GM19193 (cell line): ENCODE data around the gene MYL7.
A peak's percentile ranks its signal among the peaks of the same experiment; 100 is the strongest.

Experiments used
- POLR2A ChIP-seq: IDR thresholded peaks from 4 replicates; pipeline ENCODE4 v1.6.1; 2011; ENCODE audit not compliant: insufficient read depth, insufficient read length; ENCODE audit errors: extremely low read depth

Gene MYL7

DNA sequence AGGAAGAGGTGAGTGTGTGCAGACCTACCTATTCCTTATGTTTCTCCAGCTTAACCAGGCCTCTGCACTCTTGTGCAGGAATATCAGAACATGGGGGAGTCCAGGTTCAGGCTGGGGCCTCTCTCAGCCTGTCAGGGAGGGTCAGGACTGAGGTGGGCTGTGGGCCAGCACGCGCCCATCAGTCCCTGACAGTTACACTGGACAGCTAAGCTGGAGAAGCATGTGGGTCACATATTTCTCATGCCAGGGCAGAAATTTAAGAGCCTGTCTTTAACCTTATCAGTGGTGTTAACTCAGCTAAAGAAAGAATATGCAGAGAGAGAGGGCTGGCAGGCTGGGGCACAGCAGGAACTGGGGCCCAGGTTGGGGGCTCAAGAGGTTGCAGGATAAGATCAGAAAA lies 9.1 kb downstream of the MYL7 start:
- TF ChIP-seq POLR2A = no peak

DNA sequence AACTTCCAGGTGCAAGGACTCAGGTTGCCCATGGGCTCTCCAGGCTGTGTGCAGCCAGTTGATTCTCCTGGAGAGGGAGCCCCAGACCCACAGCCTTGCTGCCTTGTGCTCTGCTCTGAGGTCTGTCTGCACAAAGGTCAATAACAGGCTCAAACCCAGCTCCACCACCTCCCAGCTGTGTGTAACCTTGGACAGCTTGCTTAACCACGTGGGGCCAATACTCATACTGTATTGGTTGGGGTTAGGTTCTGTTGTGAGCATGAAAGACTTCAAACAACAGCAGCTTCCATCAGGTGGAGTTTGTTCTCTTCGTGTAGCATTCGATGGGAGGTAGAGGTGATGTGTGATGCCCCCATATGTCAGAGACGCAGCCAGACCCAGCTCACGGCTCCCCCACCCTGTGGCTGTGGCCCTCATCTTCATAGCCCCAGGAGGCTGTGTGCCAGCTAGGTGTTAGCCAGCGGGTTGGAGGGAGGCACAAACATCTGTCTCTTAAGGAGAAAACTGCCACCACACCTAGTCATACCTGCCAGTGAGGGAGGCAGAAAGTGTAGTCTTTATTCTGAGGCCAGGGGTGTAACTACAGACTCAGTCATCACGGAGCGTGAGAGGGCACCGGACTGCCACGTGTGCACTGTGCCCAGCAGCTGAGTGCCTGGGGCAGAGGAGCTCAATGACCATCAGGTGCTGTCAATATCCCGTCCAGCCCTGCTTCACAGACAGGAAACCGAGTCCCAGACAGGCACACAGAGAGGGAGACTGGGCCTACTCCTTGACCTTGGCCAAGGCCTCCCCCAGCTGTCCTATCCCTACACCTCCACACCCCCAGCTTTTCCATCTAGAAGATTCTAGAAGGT lies 9.7 kb downstream of the MYL7 start:
- TF ChIP-seq POLR2A = no peak

DNA sequence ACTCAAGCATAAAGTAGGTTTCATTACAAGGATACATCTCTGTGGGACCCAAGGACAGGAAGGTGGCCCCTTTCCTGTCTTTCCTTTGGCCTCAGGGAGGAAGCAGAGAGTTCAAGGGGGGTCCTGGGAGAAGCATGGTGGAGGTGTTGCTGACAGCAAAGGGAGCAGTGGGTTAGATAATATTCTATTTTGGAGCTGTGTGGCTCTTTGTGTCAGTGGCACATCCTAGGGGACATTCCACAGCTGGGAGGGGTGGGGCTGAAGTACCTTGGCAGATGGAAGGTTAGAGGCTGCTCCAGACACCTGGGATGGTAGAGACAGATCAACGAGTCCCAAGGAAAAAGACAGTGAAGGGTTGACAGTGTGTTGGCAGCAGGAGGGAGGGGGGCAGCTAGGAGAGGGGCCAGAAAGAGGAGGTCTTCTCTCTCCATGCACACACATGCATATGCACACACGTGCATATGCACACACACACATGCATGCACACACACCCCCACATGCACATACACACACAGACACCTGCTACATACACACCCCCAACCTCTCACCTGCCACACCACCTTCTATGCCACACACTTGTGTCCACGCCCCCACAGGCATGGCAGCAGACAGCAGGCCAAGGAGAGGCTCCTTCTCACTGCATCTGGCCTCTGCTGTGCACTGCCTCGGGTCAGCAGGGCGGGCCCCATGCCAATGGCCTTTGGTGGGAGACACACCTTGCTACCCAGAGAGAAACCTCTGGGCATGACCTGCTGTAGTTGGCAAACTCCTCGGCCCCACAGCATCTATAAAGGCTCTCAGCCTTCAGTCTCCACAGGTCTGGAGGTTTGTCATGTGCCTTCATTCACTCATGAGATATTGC lies 12.2 kb downstream of the MYL7 start:
- TF ChIP-seq POLR2A = no peak

DNA sequence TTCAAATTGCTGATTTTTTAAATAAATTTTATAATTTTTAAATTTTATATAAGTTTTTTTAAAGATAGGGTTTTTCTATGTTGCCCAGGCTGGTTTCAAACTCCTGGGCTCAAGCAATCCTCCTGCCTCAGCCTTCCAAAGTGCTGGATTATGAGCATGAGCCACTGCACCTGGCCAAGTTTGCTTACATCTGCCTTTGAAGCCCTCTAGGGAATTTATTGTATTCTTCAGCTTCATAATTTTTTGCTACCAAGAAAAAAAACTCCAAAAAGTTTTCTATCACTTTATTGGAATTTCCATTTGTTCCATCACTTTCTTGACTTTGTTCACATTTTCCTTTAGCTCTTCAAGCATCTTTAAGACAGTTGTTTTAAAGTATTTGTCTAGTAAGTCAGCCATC lies 14.0 kb downstream of the MYL7 start:
- TF ChIP-seq POLR2A = no peak

DNA sequence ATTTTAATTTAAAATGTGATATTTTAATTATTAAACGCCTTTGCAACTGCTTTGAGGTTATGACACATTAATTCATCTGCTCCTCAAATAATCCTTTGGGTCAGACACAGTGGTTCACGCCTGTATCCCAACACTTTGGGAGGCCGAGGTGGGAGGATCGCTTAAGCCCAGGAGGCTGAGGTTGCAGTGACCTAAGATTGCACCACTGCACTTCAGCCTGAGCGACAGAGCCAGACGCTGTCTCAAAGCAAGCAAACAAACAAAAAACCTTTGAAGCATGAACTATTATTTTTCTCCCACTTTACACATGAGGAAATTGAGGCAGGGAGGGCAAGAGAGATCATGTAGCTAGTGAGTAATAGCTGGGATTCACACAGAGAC lies 16.3 kb downstream of the MYL7 start:
- no peak for TF ChIP-seq POLR2A

DNA sequence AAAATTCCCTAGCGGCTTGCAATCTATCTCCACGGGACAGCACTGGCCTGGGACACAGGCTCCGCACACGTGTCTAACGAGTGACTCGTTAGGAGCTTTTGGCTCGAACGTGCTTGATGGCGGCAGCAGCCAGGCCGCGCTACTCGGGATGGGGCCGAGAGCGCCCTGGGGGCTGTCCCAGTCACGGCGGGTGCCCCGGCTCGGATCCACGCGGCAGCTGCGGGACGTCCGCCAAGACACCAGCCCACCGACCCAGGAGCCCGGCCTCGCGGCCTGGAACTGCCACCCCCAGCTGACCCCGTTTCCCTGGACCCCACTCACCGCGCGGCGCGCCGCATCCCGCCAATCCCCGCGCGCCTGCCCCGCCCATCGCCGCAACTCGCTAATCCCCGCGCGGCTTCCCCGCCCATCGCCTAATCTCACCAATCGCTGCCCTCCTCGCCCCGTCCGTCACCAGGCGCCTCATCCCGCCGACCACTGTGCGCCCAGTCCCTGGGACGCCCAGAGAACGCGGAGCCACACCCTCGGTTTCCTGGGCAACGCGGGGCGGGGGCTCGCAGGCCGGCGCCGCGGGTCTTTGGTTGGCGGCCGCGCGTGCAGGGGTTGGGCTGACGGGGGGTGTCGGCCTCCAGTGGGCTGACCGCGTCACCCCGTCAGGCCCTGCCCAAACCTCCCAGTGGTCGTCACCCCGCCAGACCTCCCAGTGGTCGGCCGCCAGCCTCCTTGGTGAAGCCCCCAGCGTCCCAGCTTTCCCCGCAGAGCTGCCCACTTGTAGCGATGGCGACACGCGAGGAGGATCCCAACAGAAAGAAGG lies 17.7 kb downstream of the MYL7 start, which contains the start of gene POLD2:
Gene POLD2 (minus strand): TSS at position 359 of the 814 bp plus-strand sequence. CDS start 1,495 bp downstream, outside the sequence.
- TF ChIP-seq POLR2A = peak; percentile 68

DNA sequence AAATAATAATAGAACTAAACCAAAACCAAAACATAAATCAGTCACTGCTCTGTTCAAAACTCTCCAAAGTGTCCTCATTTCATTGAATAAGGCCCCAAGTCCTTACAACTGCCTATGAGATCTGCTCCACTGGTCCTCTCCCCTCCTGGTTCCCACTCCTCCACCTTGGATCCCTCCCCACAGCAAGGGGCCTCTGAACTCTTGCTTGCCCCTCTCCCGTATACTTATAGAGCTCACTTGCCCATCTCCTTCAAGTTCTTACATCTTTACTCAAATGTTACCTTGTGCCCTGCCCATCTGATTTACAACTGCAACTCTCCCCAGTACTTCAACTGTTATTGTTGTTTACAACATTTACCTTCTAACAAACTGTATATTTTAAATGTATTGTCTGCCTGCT lies 18.6 kb downstream of the MYL7 start:
- TF ChIP-seq POLR2A = no peak

DNA sequence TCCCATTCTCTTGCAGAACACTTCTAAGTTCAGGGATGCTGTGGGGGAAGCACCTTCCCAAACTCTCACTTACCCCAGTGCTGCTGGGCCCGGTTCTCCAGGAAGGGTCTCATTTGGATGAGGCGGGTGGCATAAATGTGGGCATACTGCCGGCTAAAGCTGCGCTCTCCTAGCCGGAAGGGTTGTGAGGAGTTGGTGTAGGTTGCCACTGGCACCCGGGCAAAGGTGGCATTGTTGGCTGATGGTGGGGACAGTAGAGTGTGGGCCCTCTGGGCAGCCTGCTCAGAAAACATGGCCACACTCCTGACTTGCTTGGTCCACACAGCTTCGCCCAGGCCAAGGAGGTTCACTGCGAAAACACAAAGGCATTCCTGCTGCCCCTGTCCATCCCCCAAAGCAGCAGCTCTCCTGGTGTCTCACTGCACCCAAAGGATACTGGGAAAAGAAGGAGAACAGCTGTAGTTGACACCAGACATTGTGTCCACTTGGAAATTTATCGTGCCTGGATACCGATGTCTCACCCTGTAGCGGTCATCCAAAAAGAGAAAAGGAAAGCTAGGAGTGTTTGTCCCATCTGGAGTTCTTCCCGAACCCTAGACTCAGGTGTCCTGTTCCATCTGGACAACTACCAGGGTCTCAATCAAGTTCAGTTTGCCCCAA lies 19.2 kb downstream of the MYL7 start:
- no peak for TF ChIP-seq POLR2A

DNA sequence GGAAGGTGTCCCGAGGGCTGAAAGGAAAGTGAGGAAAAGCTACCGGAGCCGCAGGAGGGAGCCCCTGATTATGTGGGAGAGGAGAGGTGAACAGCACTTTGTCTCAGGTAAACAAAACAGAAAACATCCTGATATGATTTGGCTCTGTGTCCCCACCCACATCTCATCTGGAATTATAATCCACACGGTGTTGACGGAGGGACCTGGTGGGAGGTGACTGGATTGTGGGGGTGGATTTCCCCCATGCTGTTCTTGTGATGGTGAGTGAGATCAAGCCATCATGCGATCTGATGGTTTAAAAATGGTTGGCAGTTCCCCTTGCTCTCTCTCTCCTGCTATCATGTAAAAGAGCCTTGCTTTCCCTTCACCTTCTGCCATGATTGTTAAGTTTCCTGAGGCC lies 20.7 kb downstream of the MYL7 start:
- no peak for TF ChIP-seq POLR2A

DNA sequence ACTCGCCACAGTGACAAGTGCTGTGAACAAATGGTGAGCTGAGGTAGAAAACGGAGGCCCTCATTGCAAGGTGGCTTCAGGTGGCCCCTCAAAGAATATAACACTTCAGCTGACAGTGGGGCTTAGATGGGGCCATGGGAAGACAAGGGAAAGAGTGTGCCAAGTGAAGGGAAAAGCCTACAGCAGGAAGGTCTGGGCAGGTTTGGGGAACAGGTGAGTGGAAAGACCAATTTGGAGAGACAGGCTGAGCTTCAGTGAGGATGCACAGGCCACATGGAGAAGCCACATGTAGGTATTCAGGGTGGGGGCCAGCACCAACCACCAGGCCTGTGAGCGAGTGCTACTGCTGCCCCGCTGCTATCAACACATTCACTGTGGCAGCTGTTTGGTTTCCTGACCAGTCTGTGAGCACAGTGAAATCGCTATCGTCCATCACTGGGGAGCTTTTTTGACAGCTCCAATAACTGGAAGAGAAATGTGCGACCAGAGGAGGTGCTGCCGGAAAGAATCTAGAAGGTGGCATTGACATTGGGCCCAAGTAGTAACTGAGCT lies 21.2 kb downstream of the MYL7 start:
- no peak for TF ChIP-seq POLR2A

DNA sequence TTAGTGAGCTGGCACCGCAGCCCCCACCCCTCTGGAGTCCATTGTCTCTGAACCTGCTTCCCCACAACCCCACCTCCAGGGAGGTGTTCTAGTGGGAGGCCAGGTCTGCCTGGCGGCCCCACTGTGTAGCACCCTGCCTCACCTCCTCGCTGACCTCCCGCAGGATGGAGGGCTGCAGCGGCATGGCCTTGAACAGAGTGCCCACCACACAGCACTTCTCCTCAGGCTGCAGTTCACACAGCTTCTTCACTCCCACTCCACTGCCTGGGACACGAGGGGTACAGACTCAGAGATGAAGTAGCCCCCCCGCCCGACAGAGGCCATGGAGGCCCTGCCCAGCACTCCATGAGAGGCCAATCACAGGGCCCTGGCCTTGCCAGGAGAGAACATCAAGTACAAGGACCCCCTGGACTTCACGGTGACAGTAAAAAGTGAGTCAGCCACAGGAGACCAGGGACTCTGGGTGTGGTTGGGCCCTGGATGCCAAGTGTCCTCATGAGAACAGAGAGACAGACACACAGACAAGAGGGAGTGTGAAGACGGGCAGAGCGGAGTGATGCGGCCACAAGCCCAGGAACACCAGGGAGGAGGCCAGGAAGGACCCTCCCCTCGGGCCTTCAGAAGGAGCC lies 23.2 kb downstream of the MYL7 start:
- TF ChIP-seq POLR2A = no peak

DNA sequence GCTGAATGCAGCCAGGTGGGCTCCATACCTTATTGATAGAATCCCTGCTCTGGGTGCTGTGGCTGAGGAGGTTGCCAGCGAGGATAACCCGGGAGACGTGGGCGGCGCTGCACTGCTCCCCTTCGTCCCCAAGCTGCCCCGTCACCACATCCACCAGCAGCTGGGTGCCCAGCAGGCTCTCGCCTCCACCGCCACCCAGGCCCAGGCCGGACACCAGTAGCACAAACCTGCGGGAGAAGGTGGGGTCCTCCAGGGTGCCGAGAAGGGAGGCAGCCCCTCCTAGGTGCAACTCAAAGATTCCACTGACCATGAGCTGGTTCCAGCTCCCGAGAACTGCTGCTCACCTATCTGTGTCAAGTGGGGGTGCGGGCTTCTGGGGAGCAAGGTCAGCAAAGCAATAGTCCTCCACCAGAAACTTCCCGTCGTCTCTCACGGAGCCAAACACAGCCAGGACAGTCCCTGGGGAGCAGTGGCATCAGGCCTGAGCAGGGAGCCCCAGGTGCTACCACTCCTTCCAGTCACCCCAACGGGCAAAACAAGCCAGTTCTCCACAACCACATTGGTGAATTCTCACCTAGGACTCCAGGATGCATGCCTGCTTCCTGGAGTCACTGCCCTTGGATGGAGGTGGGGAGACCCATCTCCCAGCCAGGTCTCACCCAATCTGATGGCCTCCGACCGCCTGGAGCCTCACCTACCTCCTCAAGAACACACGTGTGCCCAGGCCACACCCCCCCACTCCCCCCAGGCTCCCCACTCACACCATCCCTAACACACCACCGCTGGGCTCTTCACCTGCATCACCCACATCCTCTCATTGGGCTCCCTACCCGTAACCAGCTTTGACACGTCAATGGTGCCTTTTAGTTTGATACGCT lies 24.1 kb downstream of the MYL7 start:
- no peak for TF ChIP-seq POLR2A
